SU-DHL-6 (cell line): ENCODE data around the gene COQ5.

Experiments used
- H2AFZ ChIP-seq: fragments of 200-600 bp; sonication (generic); 2 replicates; pipeline ENCODE4 v1.6.1; 2014; ENCODE audit warnings: low read depth, mild to moderate bottlenecking, moderate library complexity, mixed read lengths, antibody characterized with exemption, low read length; ENCODE audit not compliant: severe bottlenecking
- H3F3A ChIP-seq: fragments of 200-600 bp; shearing (Covaris generic); 2 replicates; pipeline ENCODE4 v1.6.0; 2016; ENCODE audit warnings: antibody characterized with exemption, mild to moderate bottlenecking; ENCODE audit not compliant: insufficient read depth
- H3K27ac ChIP-seq: fragments of 200-600 bp; sonication (generic); 2 replicates; pipeline ENCODE4 v1.5.1; 2016; ENCODE audit warnings: low read depth, mild to moderate bottlenecking, low read length, moderate library complexity, mixed read lengths
- H3K27me3 ChIP-seq: fragments of 200-600 bp; sonication (generic), shearing (Covaris generic); 2 replicates; pipeline ENCODE4 v1.6.0; 2014; ENCODE audit warnings: mild to moderate bottlenecking, low read length
- H3K36me3 ChIP-seq: fragments of 200-600 bp; sonication (generic); 2 replicates; pipeline ENCODE4 v1.6.1; 2014; ENCODE audit warnings: mild to moderate bottlenecking, low read length, mixed read lengths
- H3K4me2 ChIP-seq: fragments of 300-600, 200-600 bp; shearing (Covaris generic), sonication (generic); 2 replicates; pipeline ENCODE4 v1.6.0; 2014; ENCODE audit warnings: low read length, low read depth, mild to moderate bottlenecking; ENCODE audit not compliant: poor library complexity, severe bottlenecking
- H3K4me3 ChIP-seq: fragments of 200-600 bp; sonication (generic); 2 replicates; pipeline ENCODE4 v1.5.1; 2014; ENCODE audit warnings: antibody characterized with exemption, low read length, mild to moderate bottlenecking, mixed read lengths; ENCODE audit not compliant: insufficient read depth, poor library complexity, severe bottlenecking
- H3K79me2 ChIP-seq: fragments of 200-600 bp; sonication (generic); 2 replicates; pipeline ENCODE4 v1.6.1; 2014; ENCODE audit warnings: mild to moderate bottlenecking, low read length, moderate library complexity; ENCODE audit not compliant: insufficient read depth
- H3K9ac ChIP-seq: fragments of 200-600 bp; sonication (generic); 2 replicates; pipeline ENCODE4 v1.7.0; 2014; ENCODE audit warnings: mild to moderate bottlenecking, low read length
- H3K9me2 ChIP-seq: fragments of 200-600 bp; sonication (generic); replicated peaks from 2 replicates; pipeline ENCODE4 v1.6.1; 2014; ENCODE audit warnings: low read length; ENCODE audit not compliant: insufficient read depth
- H3K9me3 ChIP-seq: fragments of 200-600 bp; sonication (generic); 2 replicates; pipeline ENCODE4 v1.6.1; 2014; ENCODE audit warnings: low read length, mixed read lengths; ENCODE audit not compliant: insufficient read depth
- H4K20me1 ChIP-seq: fragments of 200-600 bp; sonication (generic); 2 replicates; pipeline ENCODE4 v1.6.1; 2014; ENCODE audit warnings: low read depth, mild to moderate bottlenecking, antibody characterized with exemption, low read length, moderate library complexity, mixed read lengths
- EZH2phosphoT487 ChIP-seq: fragments of 200-600 bp; sonication (generic), shearing (Covaris generic); conservative IDR thresholded peaks from 2 replicates; pipeline ENCODE4 v1.6.1; 2018; ENCODE audit warnings: mild to moderate bottlenecking, antibody characterized with exemption, low read length, moderate library complexity, mixed read lengths
- TF ChIP-seq, protein P1 (sequence below): fragments of 200-600 bp; sonication (generic); IDR thresholded peaks from one replicate; pipeline ENCODE4 v1.5.1; 2017; ENCODE audit warnings: antibody characterized with exemption, mild to moderate bottlenecking, low read length, moderate library complexity; ENCODE audit not compliant: insufficient read depth, poor library complexity, severe bottlenecking

Gene COQ5

DNA sequence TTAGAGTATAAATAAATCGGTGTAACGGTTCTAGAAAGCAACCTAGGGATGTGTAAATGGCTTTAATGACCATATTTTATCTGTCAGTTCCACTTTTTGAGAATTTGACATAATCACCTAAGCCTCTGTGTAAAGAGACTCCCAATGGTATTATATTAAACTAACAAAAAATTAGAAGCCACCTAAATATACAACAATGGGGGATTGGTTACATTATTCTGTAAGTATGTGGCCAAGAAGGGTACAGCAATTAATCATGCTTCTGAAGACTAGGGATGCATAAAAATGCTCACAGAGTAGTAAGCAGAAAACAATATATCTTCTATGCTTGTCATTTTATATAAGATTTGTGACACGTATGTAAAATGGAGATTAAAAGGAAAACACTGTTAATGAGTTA is 15.7 kb upstream of the COQ5 start:
- H3K79me2 ChIP-seq, result peaks cover 81% of the 10 kb centered on the region
- H3F3A ChIP-seq, result no peaks in the 10 kb centered on the region
- H3K9me3 ChIP-seq, result no peaks in the 10 kb centered on the region
- H3K4me3 ChIP-seq, result no peak overlapping the region
- H3K27ac ChIP-seq, result no peak overlapping the region
- no peak overlapping the region for H3K9ac ChIP-seq
- H3K27me3 ChIP-seq, result no peaks in the 10 kb centered on the region
- peaks cover 17% of the 10 kb centered on the region; the same call in 1 of the 2 replicates for H3K36me3 ChIP-seq
- TF ChIP-seq EZH2phosphoT487, result no peak
- TF ChIP-seq, protein P1, sequence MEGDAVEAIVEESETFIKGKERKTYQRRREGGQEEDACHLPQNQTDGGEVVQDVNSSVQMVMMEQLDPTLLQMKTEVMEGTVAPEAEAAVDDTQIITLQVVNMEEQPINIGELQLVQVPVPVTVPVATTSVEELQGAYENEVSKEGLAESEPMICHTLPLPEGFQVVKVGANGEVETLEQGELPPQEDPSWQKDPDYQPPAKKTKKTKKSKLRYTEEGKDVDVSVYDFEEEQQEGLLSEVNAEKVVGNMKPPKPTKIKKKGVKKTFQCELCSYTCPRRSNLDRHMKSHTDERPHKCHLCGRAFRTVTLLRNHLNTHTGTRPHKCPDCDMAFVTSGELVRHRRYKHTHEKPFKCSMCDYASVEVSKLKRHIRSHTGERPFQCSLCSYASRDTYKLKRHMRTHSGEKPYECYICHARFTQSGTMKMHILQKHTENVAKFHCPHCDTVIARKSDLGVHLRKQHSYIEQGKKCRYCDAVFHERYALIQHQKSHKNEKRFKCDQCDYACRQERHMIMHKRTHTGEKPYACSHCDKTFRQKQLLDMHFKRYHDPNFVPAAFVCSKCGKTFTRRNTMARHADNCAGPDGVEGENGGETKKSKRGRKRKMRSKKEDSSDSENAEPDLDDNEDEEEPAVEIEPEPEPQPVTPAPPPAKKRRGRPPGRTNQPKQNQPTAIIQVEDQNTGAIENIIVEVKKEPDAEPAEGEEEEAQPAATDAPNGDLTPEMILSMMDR, result no peak
- H4K20me1 ChIP-seq, result peaks cover 11% of the 10 kb centered on the region
- H3K9me2 ChIP-seq, result no peaks in the 10 kb centered on the region
- H2AFZ ChIP-seq, result no peak overlapping the region
- no peak overlapping the region for H3K4me2 ChIP-seq

DNA sequence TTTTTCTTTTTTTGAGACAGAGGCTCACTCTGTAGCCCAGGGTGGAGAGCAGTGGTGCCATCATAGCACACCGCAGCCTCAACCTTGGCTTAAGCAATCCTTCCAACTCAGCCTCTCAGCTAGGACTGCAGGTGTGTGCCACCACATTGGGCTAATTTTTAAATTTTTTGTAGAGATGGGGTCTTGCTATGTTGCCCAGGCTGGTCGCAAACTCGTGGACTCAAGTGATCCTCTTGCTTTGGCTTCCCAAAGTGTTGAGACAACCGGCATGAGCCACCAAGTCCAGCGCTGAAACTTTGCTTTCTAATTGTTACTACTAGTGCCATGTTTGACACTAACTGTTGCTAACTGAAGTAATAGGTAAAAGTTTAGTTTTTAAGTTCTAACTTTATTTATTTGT is 13.2 kb upstream of the COQ5 start:
- Histone ChIP-seq H2AFZ (no peak overlapping the region), H3K27me3 (no peaks in the 10 kb centered on the region), H3K9me2 (no peaks in the 10 kb centered on the region), H3K9ac (no peak overlapping the region), H3K4me3 (no peak overlapping the region), H3K79me2 (peaks cover 90% of the 10 kb centered on the region), H3F3A (no peaks in the 10 kb centered on the region; the same call in 1 of the 2 replicates), H3K9me3 (no peaks in the 10 kb centered on the region), H3K27ac (no peak overlapping the region), H3K36me3 (peaks cover 14% of the 10 kb centered on the region; the same call in 1 of the 2 replicates), H3K4me2 (no peak overlapping the region), H4K20me1 (peaks cover 11% of the 10 kb centered on the region)
- TF ChIP-seq EZH2phosphoT487, result no peak
- TF ChIP-seq, protein P1, result no peak

DNA sequence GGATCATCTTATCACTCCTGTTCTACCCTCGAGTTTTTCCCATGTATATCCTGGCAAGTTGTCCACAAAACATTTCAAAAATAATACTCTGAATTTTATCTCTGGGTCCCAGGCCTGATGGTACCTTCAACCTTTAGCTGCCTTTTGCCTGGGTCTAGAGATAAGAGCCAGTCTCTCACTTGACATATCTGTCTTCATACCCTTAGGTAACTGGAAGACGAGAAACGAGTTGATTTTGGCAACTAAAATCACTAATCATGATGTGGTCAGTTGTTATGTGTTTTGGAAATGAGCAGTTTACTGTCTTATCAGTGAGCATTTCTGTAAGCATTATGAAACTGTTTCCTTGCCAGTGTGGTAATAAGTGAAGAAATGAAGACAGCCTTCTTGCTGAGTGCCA is 11.5 kb upstream of the COQ5 start:
- Histone ChIP-seq H3K9me2 (no peaks in the 10 kb centered on the region), H3K4me2 (no peak overlapping the region), H3K36me3 (peaks cover 4% of the 10 kb centered on the region; the same call in 1 of the 2 replicates), H3K9ac (no peak overlapping the region), H3K9me3 (no peaks in the 10 kb centered on the region), H2AFZ (no peak overlapping the region), H3K79me2 (peaks cover 98% of the 10 kb centered on the region), H3F3A (peaks cover 4% of the 10 kb centered on the region; the same call in 1 of the 2 replicates), H3K27ac (no peak overlapping the region), H3K4me3 (no peak overlapping the region), H4K20me1 (peaks cover 16% of the 10 kb centered on the region), H3K27me3 (no peaks in the 10 kb centered on the region)
- no peak for TF ChIP-seq EZH2phosphoT487
- TF ChIP-seq, protein P1, result no peak
